GM18508 (cell line): ENCODE results near the gene ACER3.
"Not testable (repeated sequence)": the region's sequence is repeated elsewhere in the genome, so short reads cannot be mapped to it uniquely, and the experiment has no call there.

Experiments
- ATAC-seq: cut with Tn5 transposase; IDR thresholded peaks from one replicate; pipeline ENCODE4 v1.9.1; 2021; ENCODE audit warnings: moderate number of reproducible peaks; ENCODE audit not compliant: insufficient read depth, unreplicated experiment

ACER3 gene

GRCh38 chr11:76860539-76861475 is at the start of gene ACER3:
ACER3 (plus strand) TSS chr11:76860918; CDS start chr11:76860977, 59 bp downstream.
- peak; percentile 39 for ATAC-seq

GRCh38 chr11:76811259-76811658 is 49.5 kb upstream of the ACER3 start:
- no peak for ATAC-seq

- no peak for ATAC-seq
Observed at GRCh38 chr11:76814414-76814813, 46.3 kb upstream of the ACER3 start.

GRCh38 chr11:76815678-76816077 is 45.0 kb upstream of the ACER3 start:
- ATAC-seq = not testable (repeated sequence)

- ATAC-seq = no peak
Observed at GRCh38 chr11:76820184-76820566, 40.5 kb upstream of the ACER3 start.

- not testable (repeated sequence) for ATAC-seq
Observed at GRCh38 chr11:76821396-76821795, 39.3 kb upstream of the ACER3 start.

- ATAC-seq = no peak
Observed at GRCh38 chr11:76822406-76822805, 38.3 kb upstream of the ACER3 start.

GRCh38 chr11:76823481-76824028 is 37.2 kb upstream of the ACER3 start:
- ATAC-seq = no peak

GRCh38 chr11:76824083-76824939 is 36.4 kb upstream of the ACER3 start:
- ATAC-seq = no peak

GRCh38 chr11:76824980-76825725 is 35.6 kb upstream of the ACER3 start:
- ATAC-seq = no peak

- ATAC-seq = no peak
Observed at GRCh38 chr11:76825726-76826396, 34.9 kb upstream of the ACER3 start.

GRCh38 chr11:76826508-76826907 is 34.2 kb upstream of the ACER3 start:
- ATAC-seq = not testable (repeated sequence)

GRCh38 chr11:76827005-76827404 is 33.7 kb upstream of the ACER3 start:
- not testable (repeated sequence) for ATAC-seq

GRCh38 chr11:76830639-76831327 is 29.9 kb upstream of the ACER3 start:
- no peak for ATAC-seq

- no peak for ATAC-seq
Observed at GRCh38 chr11:76831686-76832310, 28.9 kb upstream of the ACER3 start.

GRCh38 chr11:76832361-76832760 is 28.4 kb upstream of the ACER3 start:
- ATAC-seq = no peak

- ATAC-seq = no peak
Observed at GRCh38 chr11:76834151-76834550, 26.6 kb upstream of the ACER3 start.

- ATAC-seq = no peak
Observed at GRCh38 chr11:76835036-76835435, 25.7 kb upstream of the ACER3 start.
